GM18909 (cell line): ENCODE measurements around the gene TRIM42.
A peak's percentile ranks its signal among the peaks of the same experiment; 100 is the strongest.

Experiments
- ATAC-seq: cut with Tn5 transposase; IDR thresholded peaks from one replicate; pipeline ENCODE4 v1.9.1; 2021; ENCODE audit warnings: mild to moderate bottlenecking; ENCODE audit not compliant: unreplicated experiment, poor library complexity

TRIM42 gene

DNA sequence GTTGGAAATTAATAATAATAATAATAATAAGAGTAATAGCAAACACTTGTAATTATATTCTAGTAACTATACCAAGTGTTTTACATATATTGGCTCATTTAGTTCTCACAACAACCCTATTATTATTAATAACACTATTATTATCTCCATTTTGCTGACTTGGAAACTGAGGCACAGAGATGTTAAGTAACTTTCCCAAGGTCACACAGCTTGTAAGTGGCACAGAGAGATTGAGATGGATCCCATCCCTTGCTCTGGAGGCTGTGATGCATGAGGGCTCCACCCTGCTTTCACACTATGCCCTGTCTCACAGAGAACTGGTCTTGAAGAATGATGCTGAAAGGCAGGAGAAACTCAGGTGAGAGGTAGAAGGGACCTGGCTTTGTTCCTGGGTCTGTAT is 31.9 kb downstream of the TRIM42 start:
- ATAC-seq, result no peak

DNA sequence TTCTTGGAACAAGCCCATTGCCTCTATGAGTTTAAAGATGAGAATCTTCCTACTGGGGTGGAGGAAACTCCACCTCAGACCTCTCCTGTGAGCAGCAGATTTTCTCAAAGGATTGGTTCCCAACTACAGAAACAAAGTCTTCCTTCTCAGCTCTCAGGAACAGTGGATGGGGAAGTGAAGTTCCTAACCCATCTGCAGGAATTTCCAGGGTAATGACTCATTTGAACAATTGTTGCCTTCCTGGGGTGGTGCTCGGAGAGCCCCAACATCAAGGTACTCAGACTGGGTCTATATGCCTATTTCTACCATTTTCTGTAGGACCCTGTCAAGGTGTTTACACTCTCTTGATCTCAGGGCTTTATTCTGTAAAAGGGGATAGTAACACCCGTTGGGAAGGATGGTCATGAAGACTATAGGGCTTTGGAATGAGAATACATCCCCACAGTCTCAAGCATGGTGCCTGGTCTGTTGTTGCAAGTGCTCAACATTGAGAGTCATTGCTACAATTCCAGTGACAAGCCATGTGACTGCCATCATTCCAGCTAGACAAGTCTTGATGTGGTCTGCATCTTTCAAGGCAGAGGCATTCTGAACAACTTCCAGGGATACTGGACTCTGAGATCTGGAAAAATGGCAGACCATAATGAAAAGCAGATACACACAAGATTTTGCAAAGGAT is 33.0 kb downstream of the TRIM42 start:
- ATAC-seq, result no peak

DNA sequence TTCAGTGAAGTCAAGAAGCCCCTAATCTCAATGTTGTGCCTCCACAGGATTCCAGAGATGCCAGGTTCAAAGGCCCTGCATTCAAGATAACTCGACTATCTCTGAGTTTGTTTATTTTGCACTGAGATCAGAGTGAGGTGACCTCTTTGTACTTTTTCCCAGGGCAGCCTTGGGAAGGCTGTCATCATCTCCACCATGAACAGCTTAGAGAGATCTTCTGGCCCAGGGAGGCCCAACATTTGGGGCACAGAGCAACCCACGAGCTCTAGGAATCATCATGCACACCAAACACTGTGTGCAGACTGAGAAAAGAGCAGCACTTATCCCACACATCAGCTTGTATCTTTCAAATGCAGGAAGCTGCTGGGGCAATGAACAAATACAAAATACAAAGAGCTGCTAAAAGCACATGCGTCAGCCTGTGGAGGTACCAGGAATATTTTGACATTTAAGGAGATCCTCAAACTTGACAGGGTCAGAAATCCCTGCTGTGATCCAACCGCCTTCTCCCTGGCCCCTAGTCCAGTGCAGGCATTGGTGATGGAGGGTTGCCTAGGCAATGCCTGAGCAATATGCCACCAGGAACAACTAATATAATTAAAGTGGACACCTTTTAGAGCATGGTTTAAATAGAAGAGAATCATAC is 33.6 kb downstream of the TRIM42 start:
- ATAC-seq, result no peak

DNA sequence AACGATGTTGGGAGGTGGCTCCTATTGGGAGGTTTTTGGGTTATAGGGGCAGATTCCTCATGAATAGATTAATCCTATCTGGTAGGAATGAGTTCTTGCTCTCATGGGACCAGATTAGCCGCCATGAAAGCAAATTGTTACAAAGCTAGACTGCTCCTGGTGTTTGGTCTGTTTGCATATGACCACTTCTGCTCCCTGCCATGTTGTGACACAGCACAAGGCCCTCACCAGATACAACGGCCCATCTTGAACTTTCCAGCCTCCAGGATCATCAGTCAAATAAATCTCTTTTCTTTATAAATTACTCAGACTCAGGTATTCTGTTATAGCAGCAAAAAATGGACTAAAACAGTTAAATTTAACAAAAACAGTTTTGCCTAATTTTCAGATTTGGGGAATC is 34.4 kb downstream of the TRIM42 start:
- no peak for ATAC-seq

DNA sequence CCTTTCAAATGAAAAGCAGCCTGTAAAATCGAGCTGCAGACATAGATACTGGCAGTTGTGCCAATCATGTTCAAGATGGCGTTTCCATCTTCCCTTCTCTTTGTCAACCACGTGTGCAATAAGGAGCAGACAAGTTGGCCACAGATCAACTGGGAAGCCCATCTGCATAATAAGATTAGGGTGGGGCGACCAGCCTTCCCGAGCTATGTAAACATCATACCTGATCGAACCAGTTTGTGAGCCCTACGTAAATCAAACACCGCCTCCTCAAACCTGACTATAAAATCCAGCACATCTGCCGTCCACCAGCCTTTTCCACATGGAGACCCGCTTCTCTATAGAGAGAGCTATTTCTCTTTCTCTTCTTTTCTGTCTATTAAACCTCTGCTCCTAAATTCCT is 37.2 kb downstream of the TRIM42 start:
- no peak for ATAC-seq

DNA sequence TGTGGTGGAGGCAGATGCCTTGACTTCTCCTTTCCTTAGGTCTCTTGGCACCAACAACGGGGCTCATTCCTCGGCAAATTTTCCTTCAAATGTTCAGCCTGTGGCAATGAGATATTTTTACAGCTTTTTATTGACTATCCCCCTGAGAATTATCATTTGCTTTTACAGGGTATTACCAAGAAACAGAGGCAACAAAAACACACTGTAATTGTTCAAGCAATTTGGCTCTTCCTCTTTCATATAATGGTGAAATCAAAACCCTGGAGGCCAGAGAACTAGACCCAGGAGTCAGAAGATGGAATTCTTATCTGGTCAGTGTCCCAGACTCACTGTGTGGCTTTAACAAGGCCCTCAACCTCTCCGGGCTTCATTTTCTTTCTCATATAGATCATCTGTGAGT is 40.1 kb downstream of the TRIM42 start:
- no peak for ATAC-seq

DNA sequence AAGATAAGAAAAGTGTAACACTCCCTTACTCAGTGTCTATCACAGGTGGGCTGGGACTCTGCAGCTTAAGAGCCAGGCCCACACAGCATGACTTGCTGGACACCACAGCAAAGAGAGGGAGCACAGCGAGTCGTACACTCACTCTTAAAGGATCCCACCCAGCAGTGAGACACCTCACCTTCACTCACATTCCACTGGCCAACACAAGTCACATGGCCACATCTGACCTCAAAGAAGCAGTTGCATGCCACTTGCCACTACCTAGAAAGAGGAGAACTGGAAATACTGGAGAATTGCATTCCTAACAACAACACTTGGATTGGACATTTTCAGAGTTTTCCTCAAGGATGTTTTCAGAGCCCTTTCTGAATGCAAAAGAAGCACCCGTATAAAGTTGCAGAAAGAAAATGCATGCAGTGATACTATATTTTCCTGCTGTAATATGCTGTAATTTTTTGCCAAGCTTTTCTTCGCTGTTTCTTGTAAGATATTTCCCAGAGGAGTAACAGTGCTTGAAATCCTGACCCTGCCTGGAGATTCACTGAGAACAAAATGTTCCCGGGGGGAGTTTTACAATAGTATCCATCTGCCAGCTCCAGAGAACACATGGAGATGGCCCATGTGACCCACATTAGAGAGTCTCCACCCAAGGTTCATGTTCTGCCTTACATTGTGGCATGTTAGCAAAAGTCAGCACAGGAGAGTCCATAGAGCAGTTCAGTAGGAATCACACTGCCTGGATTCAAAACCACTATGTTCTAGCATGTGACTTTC is 42.2 kb downstream of the TRIM42 start:
- ATAC-seq, result no peak

DNA sequence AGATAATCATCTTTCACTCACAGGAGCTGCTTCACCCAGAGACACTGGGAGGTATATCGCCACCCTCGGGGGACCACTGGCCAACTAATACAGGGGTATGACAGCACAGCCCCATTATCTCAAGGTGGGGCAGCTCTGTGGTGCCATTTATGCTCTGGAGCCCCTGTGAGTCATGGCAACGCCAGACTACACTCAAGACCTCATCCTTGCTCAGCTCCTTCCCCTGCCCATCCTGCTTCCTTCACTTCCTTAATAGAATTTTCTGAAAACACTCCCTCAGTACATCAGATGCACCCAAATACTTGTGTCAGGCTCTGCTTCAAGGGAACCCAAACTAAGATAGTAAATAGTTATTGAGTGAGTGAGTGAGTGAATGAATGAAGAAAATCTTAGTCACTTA is 45.7 kb downstream of the TRIM42 start:
- ATAC-seq, result no peak

DNA sequence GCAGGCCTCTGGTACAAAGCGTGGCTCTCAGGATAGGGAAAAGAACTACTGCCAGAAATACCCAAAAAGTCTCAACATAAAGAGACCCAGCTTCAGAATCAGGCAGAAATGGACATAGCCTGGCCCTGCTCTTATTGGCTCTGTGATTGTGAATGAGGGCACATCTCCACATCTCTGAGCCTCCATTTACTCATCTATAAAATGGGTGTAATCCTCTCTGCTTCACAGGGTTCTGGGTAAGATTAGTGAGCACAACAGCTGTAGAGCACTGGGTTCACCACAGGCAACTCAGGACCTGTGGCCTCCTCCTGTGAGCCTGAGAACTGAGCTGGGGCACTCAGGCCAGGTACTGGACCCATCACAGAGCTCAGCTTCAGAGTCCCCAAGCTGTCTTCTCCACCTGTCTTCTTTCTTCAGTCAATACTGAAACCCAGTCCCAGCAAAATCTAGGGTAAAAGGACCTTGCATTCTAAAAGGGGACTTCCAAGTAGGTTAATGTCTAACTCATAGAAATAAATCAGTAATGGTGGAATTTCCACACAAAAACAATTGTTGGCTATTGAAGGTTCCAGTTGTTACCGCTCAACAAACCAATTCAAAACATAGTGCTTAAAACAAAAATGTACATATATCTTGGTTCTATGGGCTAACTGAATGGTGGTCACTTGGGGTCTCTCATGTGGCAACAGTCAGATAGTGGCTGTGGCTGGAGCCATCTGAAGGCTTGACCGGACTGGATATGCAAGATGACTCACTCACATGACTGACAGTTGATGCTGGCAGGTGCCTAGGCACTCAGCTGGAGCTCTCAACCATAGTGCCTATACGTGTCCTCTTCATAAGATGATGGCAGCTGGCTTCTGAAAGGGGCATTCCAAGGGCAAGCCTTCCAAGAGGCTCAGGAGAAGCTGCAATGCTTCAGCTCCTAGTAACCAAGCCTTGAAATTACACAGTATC is 47.3 kb downstream of the TRIM42 start:
- peak; percentile 86 for ATAC-seq

DNA sequence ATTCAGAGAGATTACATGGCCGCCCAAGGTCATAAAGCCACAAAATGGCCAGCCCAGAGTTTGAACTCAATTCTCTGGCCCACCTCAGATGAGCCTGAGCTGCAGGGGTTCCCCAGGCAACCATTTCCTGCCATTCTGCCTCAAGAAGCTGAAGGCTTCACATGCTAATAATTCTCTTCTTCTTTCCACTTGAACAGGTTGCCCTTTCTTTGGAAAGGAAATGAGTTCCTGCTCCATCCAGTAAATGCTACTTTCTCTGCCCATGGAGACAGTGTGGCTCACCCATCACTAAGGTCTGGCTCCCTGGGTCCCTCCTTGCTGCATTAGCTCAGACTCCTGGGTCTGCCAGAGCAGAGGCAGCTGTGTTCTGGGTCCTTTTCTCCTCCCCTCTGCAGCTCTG is 48.2 kb downstream of the TRIM42 start:
- no peak for ATAC-seq

DNA sequence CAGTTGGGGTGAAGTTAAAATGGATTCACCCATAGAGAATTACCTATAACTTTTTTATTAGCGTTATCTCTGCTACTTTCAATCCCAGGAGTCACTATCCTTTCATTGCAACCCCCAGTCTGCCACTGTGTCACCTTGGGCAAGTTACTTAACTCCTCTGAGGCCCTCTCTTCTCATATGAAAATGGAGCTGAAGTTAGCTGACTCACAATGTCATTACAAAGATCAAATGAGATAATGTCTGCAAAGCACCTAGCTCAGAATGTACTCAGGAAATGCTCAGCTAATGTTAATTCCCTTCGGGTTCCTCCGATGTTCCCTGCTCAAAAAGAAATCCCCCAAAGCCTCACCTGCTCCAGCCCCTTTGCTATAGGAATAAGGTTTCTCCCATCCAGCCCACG is 50.0 kb downstream of the TRIM42 start:
- no peak for ATAC-seq

DNA sequence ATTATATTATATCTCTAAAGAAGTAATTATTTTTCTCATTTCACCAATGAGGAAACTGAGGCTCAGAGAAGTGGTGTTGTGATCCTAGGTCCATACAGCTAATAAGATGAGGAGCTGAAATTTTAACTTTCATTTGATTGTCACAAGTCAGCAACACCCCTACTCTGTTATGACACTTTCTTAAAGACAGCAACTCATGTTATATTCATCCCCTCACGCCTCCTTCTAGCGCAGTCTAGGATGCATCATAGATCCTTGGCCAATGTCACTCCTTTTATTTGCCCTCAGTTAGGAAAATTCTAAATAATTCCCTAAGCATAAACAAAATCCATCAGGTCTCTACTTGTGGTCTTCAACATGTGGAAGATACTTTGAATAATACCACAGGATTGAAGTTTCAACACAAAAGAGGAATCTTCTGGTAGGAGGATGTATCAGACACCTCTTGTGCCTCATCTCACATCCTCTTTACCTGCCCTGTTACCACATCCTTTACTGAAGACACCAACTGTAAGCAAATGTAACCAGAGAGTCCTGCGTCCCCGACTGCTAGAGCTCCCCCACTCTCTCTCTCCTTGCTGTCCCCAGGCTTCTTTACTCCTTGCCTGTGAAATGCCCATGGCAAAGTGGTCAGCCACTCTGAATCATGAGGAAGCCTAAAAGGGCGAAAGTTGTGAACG is 53.7 kb downstream of the TRIM42 start:
- peak; percentile 91 for ATAC-seq

DNA sequence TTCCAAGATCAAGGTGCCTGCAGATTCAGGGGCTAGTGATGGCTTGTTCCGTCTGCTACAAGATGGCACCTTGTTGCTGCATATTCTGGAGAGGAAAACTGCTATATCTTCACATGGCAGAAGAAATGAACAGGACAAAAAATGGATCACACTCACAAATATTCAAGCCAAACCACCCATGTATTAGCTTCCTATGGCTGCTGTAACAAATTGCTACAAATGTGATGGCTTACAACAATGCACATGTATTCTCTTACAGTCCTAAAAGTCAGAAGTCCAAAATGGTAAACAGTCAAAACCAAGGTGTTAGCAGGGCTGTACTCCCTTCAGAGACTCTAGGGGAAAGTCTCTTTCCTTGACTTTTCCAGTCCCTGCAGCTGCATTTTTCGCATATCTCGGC is 55.8 kb downstream of the TRIM42 start:
- no peak for ATAC-seq

DNA sequence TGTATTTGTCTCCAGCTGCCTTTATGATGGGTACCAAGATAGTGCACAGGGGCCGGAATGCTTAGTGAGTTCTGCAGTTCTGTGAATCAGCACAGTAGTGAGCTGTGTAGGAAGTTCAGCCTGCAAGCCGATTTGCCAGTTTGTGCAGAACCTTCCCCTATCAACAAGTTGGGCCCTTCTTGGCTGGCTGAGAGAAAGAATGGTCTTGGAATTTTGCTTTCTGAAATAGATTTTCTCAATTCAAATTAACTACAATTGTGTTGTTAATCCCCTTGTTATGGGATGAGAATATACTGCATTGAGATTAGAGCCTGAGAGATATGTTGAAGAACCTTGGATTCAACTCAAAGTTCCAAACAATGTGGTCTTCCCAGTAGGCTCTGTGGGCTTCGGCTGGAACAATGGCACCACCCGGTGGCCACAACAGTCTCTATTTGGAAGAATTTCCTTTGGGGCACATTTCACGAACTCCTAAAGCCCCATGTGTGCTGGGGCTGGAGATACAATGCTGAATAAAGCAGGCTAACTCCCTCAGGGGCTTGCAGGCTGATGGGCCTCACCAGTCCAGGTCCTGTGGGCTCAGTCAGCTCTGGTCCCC is 59.1 kb downstream of the TRIM42 start:
- no peak for ATAC-seq

DNA sequence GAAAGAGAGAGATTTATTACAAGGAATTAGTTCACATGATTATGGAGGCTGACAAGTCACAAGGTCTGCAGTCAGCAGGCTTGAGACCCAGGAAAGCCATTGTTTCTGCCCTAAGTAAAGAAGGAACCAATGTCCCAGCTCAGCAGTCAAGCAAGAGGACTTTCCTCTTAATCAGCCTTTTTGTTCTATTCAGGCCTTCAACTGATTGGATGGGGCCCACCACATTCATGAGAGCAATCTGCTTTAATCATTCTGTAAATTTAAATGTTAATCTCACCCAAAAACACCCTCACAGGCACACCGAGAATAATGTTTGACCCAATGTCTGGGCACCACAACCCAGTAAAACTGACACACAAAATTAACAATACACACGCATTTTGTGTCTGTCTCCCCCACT is 64.3 kb downstream of the TRIM42 start:
- no peak for ATAC-seq

DNA sequence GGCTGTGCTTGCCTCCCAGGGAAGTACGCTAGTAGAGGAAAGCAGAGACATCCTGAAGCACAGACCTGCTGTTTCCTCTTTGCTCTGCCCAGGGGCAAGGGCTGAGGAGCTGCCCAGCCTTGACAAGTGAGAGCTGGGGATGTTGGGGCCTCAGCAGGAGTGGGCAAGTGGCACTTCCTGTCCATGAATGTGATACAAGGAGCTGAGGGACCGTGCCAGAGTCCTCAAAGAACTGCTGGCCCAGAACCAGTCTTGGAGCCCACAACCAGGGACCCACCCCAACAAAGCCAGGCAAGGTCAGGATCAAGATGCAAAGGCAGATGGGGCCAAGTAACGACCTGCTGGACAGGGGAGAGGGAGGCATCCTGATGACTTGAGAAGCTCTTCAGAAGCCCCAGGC is 70.3 kb downstream of the TRIM42 start:
- ATAC-seq, result no peak

DNA sequence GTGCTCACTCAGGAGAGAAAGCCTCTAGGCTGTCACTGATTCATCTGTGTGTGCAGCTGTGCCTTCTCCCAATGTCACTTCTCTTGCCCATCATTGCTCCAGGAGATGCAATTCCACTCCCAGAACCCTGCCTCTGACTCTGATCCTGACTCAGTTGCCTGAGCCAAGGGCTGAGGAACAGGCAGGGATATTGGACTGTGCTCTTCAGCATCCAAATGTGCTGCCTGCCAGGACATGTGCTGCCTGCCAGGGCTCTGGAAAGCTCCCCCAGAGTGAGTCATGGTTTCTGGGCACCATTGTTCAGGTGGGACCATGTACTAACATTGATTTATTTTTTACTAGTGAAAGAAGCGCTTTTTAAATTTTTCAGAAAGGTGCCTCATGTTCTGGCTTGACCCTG is 71.0 kb downstream of the TRIM42 start:
- ATAC-seq, result no peak
